T-helper 22 cell (primary cell): Measurements from ENCODE around the gene WDR64.
"Not testable (repeated sequence)": the region's sequence is repeated elsewhere in the genome, so short reads cannot be mapped to it uniquely, and the experiment has no call there.

Experiments
- DNase-seq: peaks from one replicate; pipeline ENCODE4 v3.0.0-alpha.2; 2020; ENCODE audit warnings: low read depth

Gene WDR64

DNA sequence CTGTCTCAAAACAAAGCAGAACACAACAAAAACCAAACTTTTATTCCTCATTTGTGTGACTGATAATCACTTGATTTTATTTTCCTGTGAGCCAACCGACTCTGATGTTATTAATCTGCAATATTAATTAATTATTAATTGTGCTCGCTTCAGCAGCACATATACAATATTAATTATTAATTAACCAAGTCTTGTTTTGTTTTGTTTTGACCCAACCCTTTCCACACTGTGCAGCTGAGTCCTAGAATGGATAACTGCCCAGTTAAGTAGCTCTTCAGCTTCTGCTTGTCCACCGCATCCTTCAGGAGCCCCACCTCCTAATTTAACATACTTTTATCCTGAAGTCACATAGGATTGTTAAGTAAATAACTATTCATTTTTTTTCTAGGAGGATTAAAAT, 148.6 kb downstream of the WDR64 start:
- DNase-seq = no peak

DNA sequence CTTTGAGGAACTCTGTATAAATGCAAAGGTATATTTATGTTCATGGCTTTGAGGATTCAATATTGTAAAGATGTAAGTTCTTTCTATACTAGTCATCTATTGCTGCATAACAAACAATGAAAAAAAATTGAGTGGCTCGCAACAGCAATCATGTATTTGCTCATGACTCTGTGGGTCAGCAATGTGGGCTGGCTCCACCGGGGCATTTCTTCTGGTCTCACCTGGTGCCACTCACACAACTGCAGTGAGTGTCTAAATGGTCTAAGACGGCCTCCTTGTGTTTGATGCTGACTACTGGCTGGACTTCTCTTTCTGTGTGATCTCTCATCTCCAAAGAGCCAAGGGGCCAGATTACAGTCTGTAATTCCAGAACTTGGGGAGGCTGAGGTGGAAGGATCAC, 150.8 kb downstream of the WDR64 start:
- no peak for DNase-seq

DNA sequence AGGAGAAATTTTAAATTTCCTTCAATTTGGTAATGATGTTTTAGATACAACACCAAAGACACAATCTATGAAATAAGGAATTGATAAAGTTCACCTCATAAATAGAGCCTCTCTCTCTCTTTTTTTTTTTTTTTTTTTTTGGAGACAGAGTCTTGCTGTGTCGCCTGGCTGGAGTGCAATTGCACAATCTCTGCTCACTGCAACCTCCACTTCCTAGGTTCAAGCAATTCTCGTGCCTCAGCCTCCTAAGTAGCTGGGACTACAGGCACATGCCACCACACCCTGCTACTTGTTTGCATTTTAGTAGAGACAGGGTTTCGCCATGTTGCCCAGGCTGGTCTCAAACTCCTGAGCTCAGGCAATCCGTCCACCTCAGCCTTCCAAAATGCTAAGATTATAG, 152.6 kb downstream of the WDR64 start:
- DNase-seq = not testable (repeated sequence)

GRCh38 chr1:241808265-241808664, 156.2 kb downstream of the WDR64 start:
- no peak for DNase-seq

DNA sequence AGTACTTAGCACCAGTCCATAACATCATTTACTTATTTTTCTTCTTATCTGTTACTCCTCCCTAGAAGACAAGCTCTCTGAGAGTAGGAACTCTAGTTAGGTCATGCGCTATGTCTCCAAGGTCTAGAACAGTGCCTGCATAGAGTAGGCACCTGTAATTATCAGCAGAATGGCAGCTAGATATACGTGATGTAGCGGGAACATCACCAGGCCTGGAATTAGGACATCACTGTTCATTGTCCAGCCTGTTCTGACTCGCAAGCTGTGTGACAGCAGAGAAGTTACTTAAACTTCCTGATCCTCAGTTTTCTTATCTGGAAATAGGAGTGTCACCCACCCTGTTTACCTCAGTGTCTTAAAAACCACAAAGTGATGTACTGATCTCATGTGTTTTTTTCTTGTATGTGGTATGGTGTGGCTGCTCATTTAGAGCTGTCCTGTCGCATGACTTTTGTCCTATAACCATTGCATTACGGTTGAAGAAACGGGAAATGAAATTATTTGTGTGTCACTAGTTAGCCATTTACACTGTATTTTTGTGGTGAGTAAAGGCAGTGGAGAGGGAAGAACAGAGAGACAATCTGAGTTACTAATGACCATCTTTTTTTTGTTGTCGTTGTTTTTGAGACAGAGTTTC, 158.8 kb downstream of the WDR64 start:
- no peak for DNase-seq

DNA sequence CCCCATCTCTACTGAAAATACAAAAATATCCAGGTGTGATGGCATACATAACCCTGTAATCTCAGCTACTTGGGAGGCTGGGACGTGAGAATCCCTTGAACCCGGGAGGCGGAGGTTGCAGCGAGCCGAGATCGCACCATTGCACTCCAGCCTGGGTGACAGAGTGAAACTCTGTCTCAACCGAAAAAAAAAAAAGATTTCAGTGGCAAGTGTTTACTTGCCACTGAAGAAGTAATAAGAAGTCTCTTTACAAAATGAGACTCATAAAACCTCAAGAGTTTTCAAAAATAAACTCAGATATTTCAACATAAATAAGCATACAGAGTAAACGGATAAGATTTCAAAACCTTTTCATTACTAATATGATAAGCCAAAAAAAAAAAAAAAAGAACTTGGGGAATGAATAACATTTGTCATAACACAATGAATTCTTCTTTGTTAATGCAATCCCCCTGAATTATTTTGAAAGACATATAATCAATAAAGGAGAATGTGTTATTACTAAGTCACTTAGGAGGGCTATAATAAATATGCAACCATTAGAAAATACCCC, 161.8 kb downstream of the WDR64 start:
- DNase-seq = no peak

DNA sequence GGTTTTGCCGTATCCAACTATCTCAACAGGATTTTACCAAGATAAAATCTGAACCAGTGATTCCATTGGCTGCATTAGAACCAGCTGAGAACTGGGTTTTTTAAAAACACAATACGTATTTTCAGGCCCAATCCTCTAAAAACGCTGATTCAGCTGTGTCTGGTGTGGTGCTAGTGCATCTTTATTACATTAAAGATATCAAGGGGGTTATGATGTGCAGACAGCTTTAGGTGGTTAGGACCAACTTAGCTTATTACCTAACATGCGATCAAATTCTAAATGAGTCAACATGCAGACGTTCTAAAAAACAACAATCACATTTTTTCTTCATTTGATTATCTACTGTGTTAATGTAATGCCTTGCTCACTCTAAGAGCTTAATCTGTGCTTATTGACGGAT, 163.9 kb downstream of the WDR64 start:
- no peak for DNase-seq

DNA sequence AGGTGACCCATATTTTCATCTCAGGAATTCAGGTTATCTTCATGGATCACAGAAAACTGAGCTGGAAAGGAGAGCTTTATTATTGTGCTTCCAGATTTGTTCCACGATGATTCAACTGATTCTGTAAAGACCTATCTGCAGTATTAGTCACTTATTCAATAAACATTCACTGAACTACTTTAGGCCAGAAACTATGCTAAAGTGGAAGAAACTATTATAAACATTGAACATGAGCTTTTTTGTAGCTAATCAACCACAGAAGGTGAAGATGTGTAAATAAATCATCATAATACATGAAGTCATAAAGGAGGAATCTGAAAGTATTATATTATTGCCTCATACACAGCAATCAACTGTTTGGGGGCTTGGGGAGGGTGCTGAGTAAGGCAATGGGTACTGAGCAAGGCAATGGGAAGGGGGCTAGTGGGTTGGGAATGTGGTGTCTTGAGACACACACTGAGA, 165.3 kb downstream of the WDR64 start:
- DNase-seq = no peak

DNA sequence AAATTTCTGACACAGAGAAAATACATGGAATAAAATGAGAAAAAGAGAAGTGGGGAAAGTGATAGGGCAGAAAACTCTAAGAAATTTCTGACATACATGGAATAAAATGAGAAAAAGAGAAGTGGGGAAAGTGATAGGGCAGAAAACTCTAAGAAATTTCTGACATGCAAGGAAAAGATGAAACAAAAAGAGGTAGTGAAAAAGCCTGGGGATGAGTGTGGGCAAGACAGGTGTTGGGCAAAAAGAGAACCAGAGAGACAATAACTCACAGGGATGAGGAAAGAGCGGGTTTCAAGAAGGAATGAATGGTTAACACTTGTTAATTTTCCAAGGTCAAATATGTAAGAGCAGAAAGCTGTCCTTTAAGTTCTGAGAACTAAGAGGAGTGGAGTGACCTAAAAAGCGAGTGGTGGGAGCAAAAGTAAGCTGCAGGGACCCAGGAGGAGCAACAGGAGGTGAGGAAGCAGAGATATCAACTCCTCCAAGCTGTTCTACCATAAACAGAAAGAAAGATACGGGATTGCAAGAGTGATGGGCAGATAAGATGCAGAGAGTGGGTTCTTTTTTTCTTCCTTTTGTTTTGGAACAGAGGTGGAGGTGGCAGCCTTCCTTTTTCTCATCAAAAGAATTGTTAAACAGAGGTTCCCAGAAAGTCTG, 166.0 kb downstream of the WDR64 start:
- no peak for DNase-seq

DNA sequence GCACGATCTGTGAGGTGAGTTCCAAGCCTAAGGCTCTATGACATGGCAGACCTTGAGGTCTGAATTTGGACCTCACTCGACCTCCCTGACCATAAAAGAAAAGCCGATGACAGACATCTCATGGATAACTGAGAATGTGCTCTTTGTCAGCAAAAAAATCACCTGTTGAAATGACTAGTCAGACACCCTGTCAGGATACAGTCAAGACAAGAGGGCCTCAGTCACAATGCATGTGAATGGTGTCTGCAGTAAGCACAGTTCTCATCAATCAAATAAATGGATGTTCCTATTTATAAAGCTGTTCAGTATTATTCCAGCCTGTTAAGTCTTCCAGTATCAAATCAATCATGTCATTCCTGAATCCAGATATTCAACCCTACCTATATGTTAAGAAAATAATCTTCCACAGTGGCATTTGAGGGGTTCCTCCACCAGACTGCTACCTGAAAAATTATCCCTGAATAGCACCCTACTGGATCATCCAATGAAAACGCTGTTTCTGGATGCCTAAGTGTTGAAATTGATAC, 167.3 kb downstream of the WDR64 start:
- DNase-seq = no peak

DNA sequence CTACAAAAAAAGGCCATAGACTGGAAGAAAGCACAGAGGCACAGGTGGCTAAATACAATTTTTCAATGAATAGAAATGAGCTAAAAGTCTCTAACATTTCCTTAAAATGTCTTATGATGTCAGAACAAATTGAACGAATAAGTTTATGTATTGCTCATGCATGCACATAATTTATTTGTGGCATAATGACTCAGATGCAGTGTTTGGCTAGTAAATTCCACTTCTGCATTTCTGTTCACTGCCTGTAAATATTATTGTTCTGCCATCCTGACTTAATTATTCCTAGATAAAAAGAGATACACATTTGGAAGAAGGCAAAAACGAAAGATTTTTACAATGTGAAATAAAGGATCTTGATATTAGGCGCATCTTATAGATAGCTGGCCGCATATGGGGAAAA, 169.3 kb downstream of the WDR64 start:
- no peak for DNase-seq

DNA sequence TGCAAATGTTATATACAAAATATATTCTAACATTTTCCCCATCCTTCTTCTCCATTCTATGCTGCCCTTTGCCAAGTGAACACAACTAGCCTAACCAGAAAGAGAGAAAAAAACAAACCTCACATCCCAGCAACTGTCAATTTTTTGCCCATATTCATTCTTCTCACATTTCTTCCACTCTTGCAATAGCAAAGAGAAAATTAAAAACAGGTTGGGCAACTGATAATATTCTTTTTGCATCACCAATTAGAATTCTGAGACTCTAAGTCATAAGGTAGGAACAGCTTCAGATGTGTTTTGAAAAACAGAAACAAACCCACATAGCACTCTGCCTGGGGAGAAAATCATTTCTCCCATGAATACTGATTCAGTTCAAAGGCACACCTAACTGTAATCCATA, 170.8 kb downstream of the WDR64 start:
- no peak for DNase-seq

- no peak for DNase-seq
Observed at GRCh38 chr1:241823925-241824324, 171.8 kb downstream of the WDR64 start.

DNA sequence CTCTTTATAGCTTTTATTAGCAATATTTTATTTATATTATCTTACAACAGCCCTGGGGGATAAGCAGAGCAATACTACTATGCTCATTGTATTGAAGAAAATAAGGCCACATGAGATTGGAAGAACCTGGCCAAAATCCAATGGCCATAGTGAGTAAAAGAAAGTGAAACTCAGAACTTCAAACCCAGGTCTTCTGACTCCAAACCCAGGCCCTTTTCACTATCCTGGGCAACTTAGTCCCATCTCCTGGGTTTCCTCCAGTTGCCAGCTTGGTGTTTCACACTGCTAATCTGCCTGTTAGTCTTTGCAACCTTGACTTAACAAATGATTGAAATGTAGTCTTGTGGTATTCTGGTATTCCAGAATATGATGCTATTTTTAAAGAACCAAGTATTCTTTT, 173.5 kb downstream of the WDR64 start:
- DNase-seq = no peak

GRCh38 chr1:241826613-241827012, 174.5 kb downstream of the WDR64 start:
- not testable (repeated sequence) for DNase-seq

GRCh38 chr1:241827264-241827663, 175.2 kb downstream of the WDR64 start:
- no peak for DNase-seq

GRCh38 chr1:241828463-241829021, 176.5 kb downstream of the WDR64 start:
- DNase-seq = no peak

DNA sequence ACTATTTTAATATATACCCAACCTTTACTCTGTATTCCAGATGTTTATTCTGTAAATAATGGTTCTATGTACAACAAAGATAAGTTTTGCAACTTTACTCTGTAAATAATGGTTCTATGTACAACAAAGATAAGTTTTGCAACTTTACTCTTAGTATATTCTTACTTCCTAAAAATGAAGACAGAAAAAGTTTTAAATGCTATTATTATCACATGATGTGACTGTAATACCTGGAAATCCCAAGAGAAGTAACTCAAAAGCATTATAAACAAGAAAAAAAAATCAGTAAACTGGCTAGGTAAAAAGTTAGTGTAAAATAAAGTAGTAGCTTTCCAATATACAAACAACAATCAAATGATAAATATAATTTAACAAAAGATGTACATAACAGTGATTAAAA, 177.4 kb downstream of the WDR64 start:
- DNase-seq = no peak

- DNase-seq = no peak
Observed at GRCh38 chr1:241834733-241835377, 182.8 kb downstream of the WDR64 start.

DNA sequence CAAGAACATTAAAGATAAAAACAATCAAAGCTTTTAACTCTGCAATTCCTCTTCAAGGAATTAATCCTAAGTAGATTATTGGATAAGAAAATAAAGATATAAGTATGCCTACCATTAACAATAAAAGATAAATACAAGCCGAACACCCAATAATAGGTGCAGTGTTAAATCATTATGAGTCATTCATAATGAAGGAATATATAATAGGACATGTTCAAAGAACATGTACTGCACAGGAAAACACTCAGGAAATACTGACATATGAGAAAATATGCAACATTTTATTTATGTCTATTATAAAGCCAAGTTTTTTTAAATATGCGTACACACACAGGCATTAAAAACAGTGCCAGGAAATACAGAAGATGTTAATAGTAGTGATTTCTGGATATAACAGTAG, 184.9 kb downstream of the WDR64 start:
- no peak for DNase-seq

GRCh38 chr1:241837416-241837815, 185.3 kb downstream of the WDR64 start:
- no peak for DNase-seq

DNA sequence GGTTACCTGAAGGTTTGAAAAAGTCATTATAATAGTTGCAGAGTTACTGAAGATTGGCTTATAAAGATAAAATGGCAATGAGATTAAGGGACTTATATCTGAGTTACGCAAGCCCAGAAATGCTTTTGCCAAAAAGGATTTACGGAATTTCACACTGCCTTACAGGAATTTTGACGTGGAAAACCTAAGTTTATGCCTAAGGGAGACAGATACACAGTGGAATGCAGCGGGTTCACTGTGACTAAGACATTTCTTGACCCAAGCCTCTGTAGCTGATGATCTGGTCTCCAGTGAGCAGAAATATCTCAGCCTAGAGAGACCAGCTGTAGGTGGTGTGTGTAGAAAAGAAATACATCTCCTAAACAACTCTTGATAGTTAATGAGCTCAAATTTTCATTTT, 185.8 kb downstream of the WDR64 start:
- DNase-seq = no peak

DNA sequence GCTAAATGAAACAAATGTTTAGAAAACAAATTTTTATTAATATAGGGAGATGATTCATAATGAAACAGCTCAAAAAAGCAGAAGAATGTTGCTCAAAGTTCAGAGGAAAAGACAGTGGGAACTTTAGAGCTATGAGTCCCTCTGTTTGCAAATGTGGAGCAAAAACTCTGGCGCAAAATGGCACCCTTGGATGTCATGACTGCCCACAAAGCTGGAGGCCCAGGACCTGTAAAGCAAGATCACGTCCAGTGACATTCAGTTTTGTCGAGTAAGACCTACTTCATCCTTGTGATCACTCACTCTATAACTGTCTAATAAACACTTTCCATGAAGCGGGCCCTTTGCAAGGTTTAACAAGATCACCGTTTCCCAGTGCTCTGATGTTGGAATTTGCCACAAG, 186.8 kb downstream of the WDR64 start:
- no peak for DNase-seq
